Measurements from ENCODE around the gene BRD2.

BRD2 gene

DNA sequence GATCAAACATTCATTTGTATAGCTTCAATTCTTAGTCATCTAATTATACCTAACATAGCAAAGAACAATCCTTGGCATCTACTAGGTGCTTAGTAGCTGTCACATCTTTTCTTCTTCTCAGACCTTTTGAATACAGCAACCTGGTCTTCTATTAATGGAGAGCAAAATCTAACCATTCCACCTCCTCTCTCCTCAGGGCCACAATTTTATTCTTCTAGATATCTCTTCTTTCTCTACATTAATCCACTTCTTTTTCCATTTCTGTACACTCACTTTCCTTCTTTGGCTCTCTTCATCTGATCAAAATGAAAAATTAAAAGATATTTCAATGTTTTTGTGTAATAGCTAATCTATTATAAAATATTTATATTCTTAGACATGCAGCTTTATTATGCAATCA, 50.0 kb downstream of the BRD2 start:
- H3K36me3 ChIP-seq (ENCODE audit: control insufficient read depth, insufficient read depth, low read length) = no peaks in the 10 kb centered on the region
- H3K4me3 ChIP-seq (ENCODE audit: low read length) = no peak overlapping the region
- H3K27me3 ChIP-seq (ENCODE audit: control insufficient read depth, insufficient read depth, low read length) = no peaks in the 10 kb centered on the region
- no peak overlapping the region for H3K9ac ChIP-seq (ENCODE audit: low read length)
- H3K4me1 ChIP-seq (ENCODE audit: control insufficient read depth, insufficient read depth, low read length) = peaks cover 4% of the 10 kb centered on the region
- H3K27ac ChIP-seq (ENCODE audit: low read depth, low read length) = no peak overlapping the region

- Histone ChIP-seq H3K4me1 (ENCODE audit: control insufficient read depth, insufficient read depth, low read length) (peaks cover 4% of the 10 kb centered on the region), H3K9ac (ENCODE audit: low read length) (no peak overlapping the region), H3K27me3 (ENCODE audit: control insufficient read depth, insufficient read depth, low read length) (no peaks in the 10 kb centered on the region), H3K27ac (ENCODE audit: low read depth, low read length) (peak overlapping the region; percentile 50), H3K36me3 (ENCODE audit: control insufficient read depth, insufficient read depth, low read length) (no peaks in the 10 kb centered on the region), H3K4me3 (ENCODE audit: low read length) (peak overlapping the region; percentile 40)
Observed at GRCh38 chr6:33018904-33019303, 50.5 kb downstream of the BRD2 start.

GRCh38 chr6:33019372-33019771, 51.0 kb downstream of the BRD2 start:
- peak overlapping the region; percentile 50 for H3K27ac ChIP-seq (ENCODE audit: low read depth, low read length)
- peak overlapping the region; percentile 40 for H3K4me3 ChIP-seq (ENCODE audit: low read length)
- H3K9ac ChIP-seq (ENCODE audit: low read length) = no peak overlapping the region
- H3K27me3 ChIP-seq (ENCODE audit: control insufficient read depth, insufficient read depth, low read length) = no peaks in the 10 kb centered on the region
- peaks cover 4% of the 10 kb centered on the region for H3K4me1 ChIP-seq (ENCODE audit: control insufficient read depth, insufficient read depth, low read length)
- H3K36me3 ChIP-seq (ENCODE audit: control insufficient read depth, insufficient read depth, low read length) = no peaks in the 10 kb centered on the region

DNA sequence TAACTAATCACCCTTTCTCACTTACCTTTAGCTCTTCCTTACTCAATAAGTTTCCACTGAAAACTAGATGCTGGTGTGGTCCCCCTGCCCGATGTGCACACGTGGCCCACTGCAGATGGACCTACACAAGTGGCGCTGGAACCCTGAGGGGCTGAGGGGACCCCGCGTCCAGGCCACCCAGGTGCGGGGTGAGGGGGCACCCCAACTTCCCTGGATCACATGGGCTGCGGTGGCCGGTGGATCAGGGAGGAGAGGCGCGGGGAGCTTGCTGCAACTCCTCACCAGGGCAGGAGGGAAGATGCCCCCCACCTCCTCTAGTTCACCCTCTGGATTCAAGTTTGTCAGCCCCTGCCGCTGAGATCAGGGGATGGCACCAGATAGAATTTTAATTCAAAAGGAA, 53.5 kb downstream of the BRD2 start:
- Histone ChIP-seq H3K4me1 (ENCODE audit: control insufficient read depth, insufficient read depth, low read length) (peaks cover 2% of the 10 kb centered on the region), H3K4me3 (ENCODE audit: low read length) (no peak overlapping the region), H3K36me3 (ENCODE audit: control insufficient read depth, insufficient read depth, low read length) (no peaks in the 10 kb centered on the region), H3K27ac (ENCODE audit: low read depth, low read length) (no peak overlapping the region), H3K27me3 (ENCODE audit: control insufficient read depth, insufficient read depth, low read length) (no peaks in the 10 kb centered on the region), H3K9ac (ENCODE audit: low read length) (no peak overlapping the region)

DNA sequence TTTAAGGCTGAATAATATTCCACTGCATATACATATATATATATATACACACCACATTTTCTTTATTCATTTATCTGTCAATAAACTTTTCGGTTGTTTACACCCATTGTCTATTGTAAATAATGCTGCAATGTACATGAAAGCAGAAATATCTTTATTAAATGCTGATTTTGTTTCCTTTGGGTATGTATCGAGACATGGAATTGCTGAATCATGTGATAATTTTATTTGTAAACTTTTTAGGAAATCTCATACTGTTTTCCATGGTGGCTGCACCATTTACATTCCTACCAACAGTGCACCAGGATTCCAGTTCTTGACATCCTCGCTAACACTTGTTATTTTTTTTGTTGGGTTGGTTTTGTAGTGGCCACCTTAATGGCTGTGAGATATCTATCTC, 55.1 kb downstream of the BRD2 start:
- H3K9ac ChIP-seq (ENCODE audit: low read length) = no peak overlapping the region
- no peak overlapping the region for H3K4me3 ChIP-seq (ENCODE audit: low read length)
- no peak overlapping the region for H3K27ac ChIP-seq (ENCODE audit: low read depth, low read length)
- no peaks in the 10 kb centered on the region for H3K27me3 ChIP-seq (ENCODE audit: control insufficient read depth, insufficient read depth, low read length)
- peaks cover 2% of the 10 kb centered on the region for H3K4me1 ChIP-seq (ENCODE audit: control insufficient read depth, insufficient read depth, low read length)
- no peaks in the 10 kb centered on the region for H3K36me3 ChIP-seq (ENCODE audit: control insufficient read depth, insufficient read depth, low read length)

GRCh38 chr6:33024521-33024920, 56.1 kb downstream of the BRD2 start:
- Histone ChIP-seq H3K36me3 (ENCODE audit: control insufficient read depth, insufficient read depth, low read length) (no peaks in the 10 kb centered on the region), H3K9ac (ENCODE audit: low read length) (no peak overlapping the region), H3K4me3 (ENCODE audit: low read length) (no peak overlapping the region), H3K27ac (ENCODE audit: low read depth, low read length) (no peak overlapping the region), H3K4me1 (ENCODE audit: control insufficient read depth, insufficient read depth, low read length) (no peaks in the 10 kb centered on the region), H3K27me3 (ENCODE audit: control insufficient read depth, insufficient read depth, low read length) (no peaks in the 10 kb centered on the region)

DNA sequence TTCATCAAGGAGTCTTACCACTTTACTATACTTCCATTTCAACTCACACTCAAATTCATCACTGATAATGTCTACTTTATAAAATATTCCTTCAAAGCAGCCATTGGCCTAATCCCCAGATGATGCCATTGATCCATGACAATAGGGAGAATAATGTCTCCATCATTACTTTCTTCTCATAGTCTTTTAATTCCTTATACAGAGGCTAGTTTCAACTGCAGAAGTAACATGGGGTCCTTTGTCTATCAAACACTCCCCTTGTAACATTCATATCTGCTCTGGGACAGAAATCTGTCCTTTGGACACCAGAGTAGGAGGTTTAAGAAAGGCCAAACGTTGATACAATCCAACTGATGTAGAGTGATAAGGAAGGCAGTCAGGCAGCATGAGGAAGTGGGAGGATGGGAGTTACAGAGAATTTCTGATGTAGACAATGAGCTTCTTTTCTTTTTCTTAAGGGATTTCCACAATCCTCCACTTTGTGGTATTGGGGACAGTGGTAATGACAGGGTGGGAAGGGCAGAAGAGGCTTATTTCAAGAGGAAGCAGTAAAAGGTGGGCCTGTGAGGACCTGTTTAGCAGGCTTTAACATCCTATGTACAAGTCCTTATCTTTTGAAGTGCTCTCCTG, 59.9 kb downstream of the BRD2 start:
- Histone ChIP-seq H3K36me3 (ENCODE audit: control insufficient read depth, insufficient read depth, low read length) (no peaks in the 10 kb centered on the region), H3K27ac (ENCODE audit: low read depth, low read length) (peak overlapping the region; percentile 14), H3K4me1 (ENCODE audit: control insufficient read depth, insufficient read depth, low read length) (no peaks in the 10 kb centered on the region), H3K4me3 (ENCODE audit: low read length) (no peak overlapping the region), H3K9ac (ENCODE audit: low read length) (no peak overlapping the region), H3K27me3 (ENCODE audit: control insufficient read depth, insufficient read depth, low read length) (no peaks in the 10 kb centered on the region)

GRCh38 chr6:33029328-33030184, 61.2 kb downstream of the BRD2 start:
- H3K4me1 ChIP-seq (ENCODE audit: control insufficient read depth, insufficient read depth, low read length) = no peaks in the 10 kb centered on the region
- no peak overlapping the region for H3K4me3 ChIP-seq (ENCODE audit: low read length)
- H3K27me3 ChIP-seq (ENCODE audit: control insufficient read depth, insufficient read depth, low read length) = no peaks in the 10 kb centered on the region
- H3K27ac ChIP-seq (ENCODE audit: low read depth, low read length) = peak overlapping the region; percentile 49
- no peaks in the 10 kb centered on the region for H3K36me3 ChIP-seq (ENCODE audit: control insufficient read depth, insufficient read depth, low read length)
- no peak overlapping the region for H3K9ac ChIP-seq (ENCODE audit: low read length)

GRCh38 chr6:33030245-33030644, 61.9 kb downstream of the BRD2 start:
- Histone ChIP-seq H3K27me3 (ENCODE audit: control insufficient read depth, insufficient read depth, low read length) (no peaks in the 10 kb centered on the region), H3K27ac (ENCODE audit: low read depth, low read length) (no peak overlapping the region)

More at GRCh38 chr6:33030245-33030644, 61.9 kb downstream of the BRD2 start:
- H3K4me3 ChIP-seq (ENCODE audit: low read length) = no peak overlapping the region
- no peak overlapping the region for H3K9ac ChIP-seq (ENCODE audit: low read length)
- H3K4me1 ChIP-seq (ENCODE audit: control insufficient read depth, insufficient read depth, low read length) = no peaks in the 10 kb centered on the region
- no peaks in the 10 kb centered on the region for H3K36me3 ChIP-seq (ENCODE audit: control insufficient read depth, insufficient read depth, low read length)
